ENCODE measurements around the gene NPPC.

DNA sequence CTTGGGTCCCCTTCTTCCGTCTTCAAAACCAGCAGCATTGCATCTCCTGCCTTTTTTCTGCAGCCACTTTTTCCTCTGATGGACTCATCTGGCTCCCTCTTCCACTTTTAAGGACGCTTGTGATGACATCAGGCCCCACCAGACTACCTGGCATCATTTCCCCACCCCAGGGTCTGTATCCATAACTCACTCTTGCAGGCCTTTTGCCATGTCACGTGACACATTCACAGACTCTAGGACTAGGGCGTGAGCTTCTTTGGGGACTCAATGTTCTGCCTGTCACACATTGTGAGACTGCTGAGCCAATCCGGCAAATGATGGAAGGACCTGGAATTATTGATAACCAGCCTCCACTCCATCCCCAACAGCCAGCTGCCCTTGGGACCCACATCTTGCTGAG, 23.6 kb downstream of the NPPC start:
- TF ChIP-seq SUZ12 (IDR thresholded peaks at IDR 0.05; ENCODE audit: extremely low read depth, insufficient read depth, insufficient read length) (no peak), ZNF274 (IDR thresholded peaks at IDR 0.05; ENCODE audit: low read depth, low read length) (no peak), YY1 (IDR thresholded peaks at IDR 0.05; ENCODE audit: insufficient read depth, insufficient read length) (no peak)
